Spleen (tissue), 7 donors: Measurements from ENCODE around the gene TRMT112.

ENCODE experiments used
- CTCF ChIP-seq, 11 experiments: fragments of 200-600 bp in 7 of 11; fragments of 450-650 bp in 4 of 11; sonication (generic) in 4 of 11; IDR thresholded peaks in 8 of 11; conservative IDR thresholded peaks in 3 of 11; 1 replicate in 7 of 11; 2 replicates in 4 of 11; pipeline versions ENCODE4 v1.4.0 to v1.8.0; 2016 to 2021; ENCODE audit warnings: antibody characterized with exemption in 11 of 11, inconsistent platforms in 4 of 11, mild to moderate bottlenecking in 1 of 11
- POLR2A ChIP-seq, 3 donors: fragments of 450-650 bp; IDR thresholded peaks; one replicate each; pipeline ENCODE4 v1.5.1; 2017; ENCODE audit warnings: antibody characterized with exemption in 3 of 3, mild to moderate bottlenecking in 1 of 3
- POLR2AphosphoS5 ChIP-seq, 3 donors: sonication (generic); formaldehyde crosslinking; IDR thresholded peaks; one replicate each; pipeline ENCODE4 v1.5.1; 2017; ENCODE audit warnings: antibody characterized with exemption in 3 of 3
- donor health status: DM: no; HTN: no; CAD: no; lungs with moderate emphysema.
- donor health status: DM: no; HTN: no; CAD: no.
- donor health status: DM: no; HTN: no; CAD: no.

GRCh38 chr11:64344787-64345186 is 27.4 kb upstream of the TRMT112 start:
- no peak for TF ChIP-seq CTCF (IDR thresholded peaks at IDR 0.05 in 8 of 11, conservative IDR thresholded peaks at IDR 0.05 in 3 of 11)
- no peak for TF ChIP-seq POLR2A (IDR thresholded peaks at IDR 0.05)
- peak in 1 of 3 donors; percentile 51 for TF ChIP-seq POLR2AphosphoS5 (IDR thresholded peaks at IDR 0.05)
